ENCODE measurements around the gene LRFN2.

- TF ChIP-seq CTCF (conservative IDR thresholded peaks at IDR 0.05; ENCODE audit: low read depth, low read length) (no peak), EZH2phosphoT487 (IDR thresholded peaks at IDR 0.05; ENCODE audit: borderline replicate concordance, low read length) (no peak)
Observed at GRCh38 chr6:40563111-40563510, 24.1 kb downstream of the LRFN2 start.
